Caco-2 (cell line): ENCODE data around the gene UTY. TPM values are rescaled to one million over a fixed set of nuclear protein-coding genes. Genes with fewer than 3 reads are reported as not detected.

Experiments used
- BruUV-seq: library from RNA; stranded (reverse); fragments of 400-500 nt; replicated peaks from 2 replicates; lab custom pipeline; 2021; lab: Mats Ljungman, UMichigan
- CTCF ChIA-PET: fragments of 300-600 bp; sonication (Branson Sonifier 250); formaldehyde crosslinking; loops from one replicate; lab custom pipeline; 2022; ENCODE audit warnings: antibody characterized with exemption; lab: Charles Lee
- POLR2A ChIA-PET: fragments of 300-600 bp; sonication (Branson Sonifier 250); formaldehyde crosslinking; loops from one replicate; lab custom pipeline; 2022; ENCODE audit warnings: antibody characterized with exemption; lab: Charles Lee
- DNase-seq, 2 experiments: peaks; one replicate each; pipeline versions ENCODE4 v3.0.0 to v3.0.0-alpha.2; 2020 to 2022
- H3K27me3 ChIP-seq: replicated peaks from 2 replicates; pipeline ENCODE4 v1.6.0; 2011; ENCODE audit warnings: low read length; ENCODE audit not compliant: control insufficient read depth, insufficient read depth
- H3K36me3 ChIP-seq: 2 replicates; pipeline ENCODE4 v1.5.1; 2011; ENCODE audit warnings: low read length; ENCODE audit not compliant: control insufficient read depth, insufficient read depth
- H3K4me1 ChIP-seq: fragments of 250-450 bp; sonication (Bioruptor Pico); 2 replicates; pipeline ENCODE4 v1.5.1; 2020; ENCODE audit warnings: mild to moderate bottlenecking
- H3K4me3 ChIP-seq: 2 replicates; pipeline ENCODE4 v1.5.1; 2011; ENCODE audit warnings: low read depth, mild to moderate bottlenecking, control low read depth, low read length
- H3K9me3 ChIP-seq: fragments of 250-450 bp; sonication (Bioruptor Pico); 2 replicates; pipeline ENCODE4 v1.5.1; 2020; ENCODE audit warnings: mild to moderate bottlenecking, moderate library complexity
- H3K27ac Mint-ChIP-seq: one replicate; pipeline ENCODE4 v1.8.0; 2022; ENCODE audit warnings: mixed read lengths; ENCODE audit not compliant: unreplicated experiment
- H3K27me3 Mint-ChIP-seq: one replicate; pipeline ENCODE4 v1.8.0; 2022; ENCODE audit warnings: mixed read lengths; ENCODE audit not compliant: insufficient read depth, unreplicated experiment
- H3K36me3 Mint-ChIP-seq: one replicate; pipeline ENCODE4 v1.8.0; 2022; ENCODE audit warnings: mild to moderate bottlenecking, mixed read lengths; ENCODE audit not compliant: insufficient read depth, unreplicated experiment
- H3K4me1 Mint-ChIP-seq: one replicate; pipeline ENCODE4 v1.8.0; 2022; ENCODE audit warnings: low read depth, mixed read lengths; ENCODE audit not compliant: unreplicated experiment
- H3K4me3 Mint-ChIP-seq: one replicate; pipeline ENCODE4 v1.8.0; 2022; ENCODE audit warnings: mild to moderate bottlenecking, moderate library complexity, mixed read lengths; ENCODE audit not compliant: unreplicated experiment
- H3K9me3 Mint-ChIP-seq: one replicate; pipeline ENCODE4 v1.8.0; 2022; ENCODE audit warnings: mixed read lengths; ENCODE audit not compliant: unreplicated experiment
- CTCF ChIP-seq, 2 experiments: fragments of 200-600 bp in 1 of 2; IDR thresholded peaks; 1 replicate in 1 of 2; 2 replicates in 1 of 2; pipeline versions ENCODE4 v1.5.1 to v1.8.0; 2011 to 2022; ENCODE audit warnings: antibody characterized with exemption in 1 of 2, control low read depth in 1 of 2, inconsistent platforms in 1 of 2, low read depth in 1 of 2, low read length in 1 of 2, mild to moderate bottlenecking in 1 of 2, moderate library complexity in 1 of 2; ENCODE audit not compliant: insufficient read depth in 1 of 2, severe bottlenecking in 1 of 2, unreplicated experiment in 1 of 2
- intact Hi-C: fragments of 100-400 bp; cut with micrococcal nuclease; formaldehyde crosslinking; loops from one replicate; pipeline ENCODE4 v1.10.0; 2022; ENCODE audit not compliant: unreplicated experiment
- total RNA-seq: library from RNA; stranded (reverse); gene quantifications from 2 replicates; pipeline ENCODE4 v1.2.3, GENCODE V29; 2022

The UTY gene
- total RNA-seq, 1 experiment from 2014 or later = not detected

GRCh38 chrY:13362662-13363061, 117.2 kb downstream of the UTY start:
- Histone ChIP-seq H3K4me1 (no peaks in the 10 kb centered on the region), H3K9me3 (no peaks in the 10 kb centered on the region), H3K27me3 (no peaks in the 10 kb centered on the region), H3K36me3 (no peaks in the 10 kb centered on the region), H3K4me3 (no peak overlapping the region)
- Mint-ChIP-seq H3K9me3 (no peaks in the 10 kb centered on the region), H3K27me3 (no peaks in the 10 kb centered on the region), H3K4me3 (no peak overlapping the region), H3K36me3 (no peaks in the 10 kb centered on the region), H3K27ac (no peak overlapping the region), H3K4me1 (no peaks in the 10 kb centered on the region)
- intact Hi-C loops = no loop called here
- no TSS peak for BruUV-seq
- POLR2A ChIA-PET = no interaction called here
- no peak for DNase-seq
- no peak for TF ChIP-seq CTCF (IDR thresholded peaks at IDR 0.05; ENCODE audit: insufficient read depth in 1 of 2, low read depth in 1 of 2, low read length in 1 of 2, severe bottlenecking in 1 of 2, unreplicated experiment in 1 of 2)
- CTCF ChIA-PET = no interaction called here

GRCh38 chrY:13361656-13362636, 117.9 kb downstream of the UTY start:
- H3K4me3 Mint-ChIP-seq = no peak overlapping the region
- H3K4me1 Mint-ChIP-seq = no peaks in the 10 kb centered on the region
- no peaks in the 10 kb centered on the region for H3K27me3 Mint-ChIP-seq
- DNase-seq = no peak
- no peaks in the 10 kb centered on the region for H3K9me3 Mint-ChIP-seq
- no peaks in the 10 kb centered on the region for H3K27me3 ChIP-seq
- ChIA-PET POLR2A (no interaction called here), CTCF (no interaction called here)
- TF ChIP-seq CTCF (IDR thresholded peaks at IDR 0.05; ENCODE audit: insufficient read depth in 1 of 2, low read depth in 1 of 2, low read length in 1 of 2, severe bottlenecking in 1 of 2, unreplicated experiment in 1 of 2) = no peak
- H3K27ac Mint-ChIP-seq = no peak overlapping the region
- no peaks in the 10 kb centered on the region for H3K36me3 Mint-ChIP-seq
- H3K4me3 ChIP-seq = no peak overlapping the region
- BruUV-seq = no TSS peak
- no peaks in the 10 kb centered on the region for H3K4me1 ChIP-seq
- no peaks in the 10 kb centered on the region for H3K36me3 ChIP-seq
- no peaks in the 10 kb centered on the region for H3K9me3 ChIP-seq
- intact Hi-C loops = no loop called here

- no peak overlapping the region for H3K4me3 Mint-ChIP-seq
- H3K4me3 ChIP-seq = no peak overlapping the region
- BruUV-seq = no TSS peak
- no peaks in the 10 kb centered on the region for H3K27me3 Mint-ChIP-seq
- ChIA-PET POLR2A (no interaction called here), CTCF (no interaction called here)
- no peak for TF ChIP-seq CTCF (IDR thresholded peaks at IDR 0.05; ENCODE audit: insufficient read depth in 1 of 2, low read depth in 1 of 2, low read length in 1 of 2, severe bottlenecking in 1 of 2, unreplicated experiment in 1 of 2)
- no peaks in the 10 kb centered on the region for H3K27me3 ChIP-seq
- no peaks in the 10 kb centered on the region for H3K36me3 ChIP-seq
- H3K27ac Mint-ChIP-seq = no peak overlapping the region
- H3K4me1 Mint-ChIP-seq = no peaks in the 10 kb centered on the region
- H3K9me3 ChIP-seq = no peaks in the 10 kb centered on the region
- no peaks in the 10 kb centered on the region for H3K4me1 ChIP-seq
- no peaks in the 10 kb centered on the region for H3K9me3 Mint-ChIP-seq
- DNase-seq = no peak
- no peaks in the 10 kb centered on the region for H3K36me3 Mint-ChIP-seq
- intact Hi-C loops = no loop called here
These were observed 128.4 kb downstream of the UTY start for GRCh38 chrY:13351443-13351842.
